PC-3 (cell line): Measurements from ENCODE around the gene MR1.

Source experiments
- EZH2 ChIP-seq: fragments of 300-600 bp; sonication (generic); IDR thresholded peaks from one replicate; pipeline ENCODE4 v1.6.1; 2017; ENCODE audit warnings: antibody characterized with exemption, mild to moderate bottlenecking, low read length; ENCODE audit not compliant: unreplicated experiment
- EZH2phosphoT487 ChIP-seq: fragments of 300-600 bp; sonication (generic); IDR thresholded peaks from 2 replicates; pipeline ENCODE4 v1.6.1; 2018; ENCODE audit warnings: mild to moderate bottlenecking, antibody characterized with exemption, low read length, borderline replicate concordance
- TF ChIP-seq, protein P1 (sequence below): fragments of 300-600 bp; sonication (generic); conservative IDR thresholded peaks from 2 replicates; pipeline ENCODE4 v1.5.1; 2017; ENCODE audit warnings: antibody characterized with exemption, low read depth, mild to moderate bottlenecking, low read length

DNA sequence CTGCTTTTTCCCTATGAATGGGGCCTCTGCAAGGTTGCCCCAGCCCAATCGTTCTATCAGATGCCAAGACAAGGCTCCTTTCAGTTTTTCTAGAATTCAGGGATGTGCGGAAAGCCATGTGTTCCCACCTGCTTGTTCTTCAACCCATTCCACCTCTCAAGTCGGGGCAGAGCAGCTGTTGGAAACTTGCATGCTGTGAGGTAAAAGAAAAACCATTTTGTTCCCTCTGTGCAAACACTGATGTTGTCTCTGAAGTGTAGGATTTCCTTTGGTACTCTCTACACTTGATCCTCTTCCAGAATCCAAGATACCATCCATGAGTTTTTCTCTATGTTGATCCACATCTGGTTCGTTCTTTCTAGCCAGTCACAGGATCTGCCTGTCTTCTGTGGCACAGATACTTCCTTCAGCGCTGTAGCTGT is 62.0 kb downstream of the MR1 start:
- TF ChIP-seq, protein P1, sequence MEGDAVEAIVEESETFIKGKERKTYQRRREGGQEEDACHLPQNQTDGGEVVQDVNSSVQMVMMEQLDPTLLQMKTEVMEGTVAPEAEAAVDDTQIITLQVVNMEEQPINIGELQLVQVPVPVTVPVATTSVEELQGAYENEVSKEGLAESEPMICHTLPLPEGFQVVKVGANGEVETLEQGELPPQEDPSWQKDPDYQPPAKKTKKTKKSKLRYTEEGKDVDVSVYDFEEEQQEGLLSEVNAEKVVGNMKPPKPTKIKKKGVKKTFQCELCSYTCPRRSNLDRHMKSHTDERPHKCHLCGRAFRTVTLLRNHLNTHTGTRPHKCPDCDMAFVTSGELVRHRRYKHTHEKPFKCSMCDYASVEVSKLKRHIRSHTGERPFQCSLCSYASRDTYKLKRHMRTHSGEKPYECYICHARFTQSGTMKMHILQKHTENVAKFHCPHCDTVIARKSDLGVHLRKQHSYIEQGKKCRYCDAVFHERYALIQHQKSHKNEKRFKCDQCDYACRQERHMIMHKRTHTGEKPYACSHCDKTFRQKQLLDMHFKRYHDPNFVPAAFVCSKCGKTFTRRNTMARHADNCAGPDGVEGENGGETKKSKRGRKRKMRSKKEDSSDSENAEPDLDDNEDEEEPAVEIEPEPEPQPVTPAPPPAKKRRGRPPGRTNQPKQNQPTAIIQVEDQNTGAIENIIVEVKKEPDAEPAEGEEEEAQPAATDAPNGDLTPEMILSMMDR = no peak
- TF ChIP-seq EZH2phosphoT487 (no peak), EZH2 (no peak)
